ENCODE results near the gene MAPK14.

GRCh38 chr6:36141961-36142360 is 114.4 kb downstream of the MAPK14 start:
- TF ChIP-seq, protein P1, sequence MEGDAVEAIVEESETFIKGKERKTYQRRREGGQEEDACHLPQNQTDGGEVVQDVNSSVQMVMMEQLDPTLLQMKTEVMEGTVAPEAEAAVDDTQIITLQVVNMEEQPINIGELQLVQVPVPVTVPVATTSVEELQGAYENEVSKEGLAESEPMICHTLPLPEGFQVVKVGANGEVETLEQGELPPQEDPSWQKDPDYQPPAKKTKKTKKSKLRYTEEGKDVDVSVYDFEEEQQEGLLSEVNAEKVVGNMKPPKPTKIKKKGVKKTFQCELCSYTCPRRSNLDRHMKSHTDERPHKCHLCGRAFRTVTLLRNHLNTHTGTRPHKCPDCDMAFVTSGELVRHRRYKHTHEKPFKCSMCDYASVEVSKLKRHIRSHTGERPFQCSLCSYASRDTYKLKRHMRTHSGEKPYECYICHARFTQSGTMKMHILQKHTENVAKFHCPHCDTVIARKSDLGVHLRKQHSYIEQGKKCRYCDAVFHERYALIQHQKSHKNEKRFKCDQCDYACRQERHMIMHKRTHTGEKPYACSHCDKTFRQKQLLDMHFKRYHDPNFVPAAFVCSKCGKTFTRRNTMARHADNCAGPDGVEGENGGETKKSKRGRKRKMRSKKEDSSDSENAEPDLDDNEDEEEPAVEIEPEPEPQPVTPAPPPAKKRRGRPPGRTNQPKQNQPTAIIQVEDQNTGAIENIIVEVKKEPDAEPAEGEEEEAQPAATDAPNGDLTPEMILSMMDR (IDR thresholded peaks at IDR 0.05; ENCODE audit: low read depth, low read length, poor library complexity, severe bottlenecking), result no peak
- TF ChIP-seq EZH2phosphoT487 (IDR thresholded peaks at IDR 0.05; ENCODE audit: borderline replicate concordance, low read length), result no peak
